GM12872 (cell line): ENCODE results near the gene MRPL27.

ENCODE experiments used
- CTCF ChIP-seq: IDR thresholded peaks from 3 replicates; pipeline ENCODE4 v1.5.1; 2011; ENCODE audit warnings: low read depth, mild to moderate bottlenecking, low read length, moderate library complexity; ENCODE audit not compliant: insufficient read depth

MRPL27 gene

DNA sequence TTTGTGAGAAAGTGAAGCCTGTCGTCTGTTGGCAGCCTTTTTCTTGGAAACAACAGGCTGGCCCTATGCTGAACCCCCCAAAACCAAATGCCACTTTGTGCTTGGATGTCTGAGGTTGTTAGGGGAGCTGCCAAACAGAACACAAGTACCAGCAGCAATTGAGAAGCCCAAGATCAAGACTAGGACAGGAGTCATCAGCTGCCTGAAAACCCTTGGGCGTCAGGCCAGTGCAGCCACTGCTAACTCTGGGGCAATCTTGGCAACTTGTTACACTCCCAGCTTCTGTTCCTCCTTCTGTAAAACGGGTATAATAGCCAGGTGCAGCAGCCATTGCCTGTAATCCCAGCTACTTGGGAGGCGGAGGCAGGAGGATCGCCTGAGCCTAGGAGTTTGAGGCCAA, 33.6 kb upstream of the MRPL27 start:
- no peak for TF ChIP-seq CTCF

DNA sequence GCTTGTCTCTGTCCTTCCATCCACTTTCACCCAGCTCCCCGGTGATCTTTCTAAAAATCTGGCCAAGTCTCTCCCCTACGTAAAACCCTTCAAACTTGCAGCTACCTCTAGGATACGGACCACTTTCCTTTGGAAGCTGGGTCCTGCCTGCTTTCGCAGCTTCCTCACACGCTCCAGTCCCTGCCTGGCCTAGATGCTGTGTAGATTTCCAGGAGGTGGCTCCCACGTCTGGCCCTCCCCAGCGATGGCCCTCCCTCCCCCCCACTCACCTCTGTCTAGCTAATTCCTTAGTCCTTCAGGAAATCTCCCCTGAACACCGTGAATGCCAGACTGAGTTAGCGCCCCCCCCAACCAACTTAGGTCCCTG, 24.9 kb upstream of the MRPL27 start:
- TF ChIP-seq CTCF, result no peak

GRCh38 chr17:50397111-50397918, 24.3 kb upstream of the MRPL27 start, which contains the start of gene LRRC59:
LRRC59 (minus strand) TSS chr17:50397523; CDS start chr17:50397317, 206 bp downstream.
- peak; percentile 99 for TF ChIP-seq CTCF

GRCh38 chr17:50396261-50397110, 23.5 kb upstream of the MRPL27 start:
- TF ChIP-seq CTCF, result no peak

GRCh38 chr17:50394711-50395110, 21.7 kb upstream of the MRPL27 start:
- no peak for TF ChIP-seq CTCF

GRCh38 chr17:50393700-50394099, 20.7 kb upstream of the MRPL27 start:
- no peak for TF ChIP-seq CTCF

GRCh38 chr17:50392621-50393020, 19.6 kb upstream of the MRPL27 start:
- TF ChIP-seq CTCF, result no peak
